ENCODE measurements around the gene MTMR2.

- TF ChIP-seq CTCF (IDR thresholded peaks at IDR 0.05 in 4 of 5, conservative IDR thresholded peaks at IDR 0.05 in 1 of 5) (no peak), POLR2A (IDR thresholded peaks at IDR 0.05) (no peak)
Observed at GRCh38 chr11:95920460-95921105, 3.3 kb downstream of the MTMR2 start.
